Measurements from ENCODE around the gene SSH2. TPM values are rescaled to one million over a fixed set of nuclear protein-coding genes. Genes with fewer than 3 reads are reported as not detected.

Gene SSH2
- total RNA-seq, 1 experiment from 2014 or later: 14.6 TPM

GRCh38 chr17:29591146-29591736 is 338.8 kb downstream of the SSH2 start:
- H3K79me1 ChIP-seq (ENCODE audit: insufficient read depth, low read depth, low read length, poor library complexity, severe bottlenecking): no peaks in the 10 kb centered on the region
- no peak overlapping the region for H3K14ac ChIP-seq (ENCODE audit: insufficient read depth, low read length)
- H3K9me3 Mint-ChIP-seq: no peaks in the 10 kb centered on the region
- H3K4ac ChIP-seq (ENCODE audit: low read depth, low read length): no peak overlapping the region
- no peak overlapping the region for H3K18ac ChIP-seq (ENCODE audit: insufficient read length, low read depth, low read length)
- H2AK5ac ChIP-seq (ENCODE audit: insufficient read length, low read length): no peak overlapping the region
- H3K4me2 ChIP-seq (ENCODE audit: insufficient read depth, insufficient read length, low read length): peak overlapping the region; percentile 69
- no peak overlapping the region for H3K56ac ChIP-seq (ENCODE audit: insufficient read length, low read depth, low read length)
- H3K27ac Mint-ChIP-seq: peak overlapping the region; percentile 28 to 95 (median 87); a peak in 5 of 7 replicates
- no peak overlapping the region for H3K27ac ChIP-seq (ENCODE audit: insufficient read length, low read depth, low read length)
- no CpG with 5 or more reads among the region's 31 CpGs for WGBS (ENCODE audit: extremely low coverage, insufficient read length, low lambda C conversion rate)
- no peak overlapping the region for H2BK120ac ChIP-seq (ENCODE audit: low read depth, low read length, poor library complexity, severe bottlenecking)
- no peak overlapping the region for H3K9ac ChIP-seq (ENCODE audit: extremely low read depth, insufficient read length, low read length)
- H4K20me1 ChIP-seq (ENCODE audit: control insufficient read depth, insufficient read depth, insufficient read length): no peaks in the 10 kb centered on the region
- no peak overlapping the region for H3K23ac ChIP-seq (ENCODE audit: insufficient read length, low read depth, low read length)
- no peak overlapping the region for H4K8ac ChIP-seq (replicated peaks; ENCODE audit: insufficient read length, low read depth, low read length)
- peak overlapping the region; percentile 79 for H2AFZ ChIP-seq (ENCODE audit: low read length)
- peaks cover 37% of the 10 kb centered on the region for H3K23me2 ChIP-seq (ENCODE audit: insufficient read length, low read depth, low read length, poor library complexity, severe bottlenecking)
- H4K91ac ChIP-seq (ENCODE audit: insufficient read length, low read depth, low read length): no peak overlapping the region
- peaks cover 20% of the 10 kb centered on the region; the same call in 1 of the 2 replicates for H3K79me2 ChIP-seq (ENCODE audit: insufficient read depth, low read length)
- H3K4me1 Mint-ChIP-seq: peaks cover 42 to 60% of the 10 kb centered on the region in 2 experiments
- H3K36me3 Mint-ChIP-seq (ENCODE audit: insufficient read depth in 1 of 3, low read depth in 3 of 3): peaks cover 0 to 1% (median 0%) of the 10 kb centered on the region in 3 experiments; a peak in 1 of 7 replicates
- no peak overlapping the region for H2BK12ac ChIP-seq (ENCODE audit: insufficient read length, low read depth, low read length)
- H3K4me3 Mint-ChIP-seq: peak overlapping the region; percentile 81 to 90
- TF ChIP-seq CTCF (conservative IDR thresholded peaks at IDR 0.05): no peak
- no peak overlapping the region for H4K5ac ChIP-seq (ENCODE audit: insufficient read length, low read depth, low read length)
- H2BK5ac ChIP-seq (ENCODE audit: insufficient read length, low read length): no peak overlapping the region
- DNase-seq: no peak
- H3K27me3 ChIP-seq (ENCODE audit: insufficient read depth, low read length): no peaks in the 10 kb centered on the region
- no peaks in the 10 kb centered on the region for H3K9me3 ChIP-seq (ENCODE audit: control insufficient read depth, low read depth, low read length)
- H2BK20ac ChIP-seq (ENCODE audit: low read depth, low read length, poor library complexity, severe bottlenecking): no peak overlapping the region
- H3K4me1 ChIP-seq (ENCODE audit: insufficient read depth, low read length): peaks cover 5% of the 10 kb centered on the region; the same call in 1 of the 2 replicates
- H2BK15ac ChIP-seq (ENCODE audit: low read depth, low read length): no peak overlapping the region
- H3K27me3 Mint-ChIP-seq (ENCODE audit: low read depth): peaks cover 5% of the 10 kb centered on the region
- no peak overlapping the region for H3T11ph ChIP-seq (ENCODE audit: low read length)

Measured in H9 (cell line).